ENCODE results near the gene CR1.
"Not testable (repeated sequence)": the region's sequence is repeated elsewhere in the genome, so short reads cannot be mapped to it uniquely, and the experiment has no call there.

The CR1 gene

GRCh38 chr1:207504438-207504837 lies 8.5 kb downstream of the CR1 start:
- no peak for DNase-seq (ENCODE audit: low spot score)

GRCh38 chr1:207510444-207510843 lies 14.5 kb downstream of the CR1 start:
- no peak for DNase-seq (ENCODE audit: low spot score)

GRCh38 chr1:207514890-207515289 lies 18.9 kb downstream of the CR1 start:
- no peak for DNase-seq (ENCODE audit: low spot score)

GRCh38 chr1:207516729-207517128 lies 20.8 kb downstream of the CR1 start:
- DNase-seq (ENCODE audit: low spot score) = no peak

GRCh38 chr1:207518608-207519236 lies 22.8 kb downstream of the CR1 start:
- DNase-seq (ENCODE audit: low spot score) = no peak

GRCh38 chr1:207519505-207520399 lies 23.8 kb downstream of the CR1 start:
- DNase-seq (ENCODE audit: low spot score) = no peak

GRCh38 chr1:207520400-207521345 lies 24.7 kb downstream of the CR1 start:
- not testable (repeated sequence) for DNase-seq (ENCODE audit: low spot score)

GRCh38 chr1:207525239-207525638 lies 29.3 kb downstream of the CR1 start:
- DNase-seq (ENCODE audit: low spot score) = not testable (repeated sequence)

- DNase-seq (ENCODE audit: low spot score) = not testable (repeated sequence)
These were observed 32.4 kb downstream of the CR1 start for GRCh38 chr1:207528401-207528800.

GRCh38 chr1:207536263-207536662 lies 40.3 kb downstream of the CR1 start:
- not testable (repeated sequence) for DNase-seq (ENCODE audit: low spot score)

GRCh38 chr1:207546677-207547357 lies 50.9 kb downstream of the CR1 start:
- DNase-seq (ENCODE audit: low spot score) = not testable (repeated sequence)

GRCh38 chr1:207554823-207555222 lies 58.9 kb downstream of the CR1 start:
- DNase-seq (ENCODE audit: low spot score) = not testable (repeated sequence)

GRCh38 chr1:207565546-207566468 lies 69.8 kb downstream of the CR1 start:
- DNase-seq (ENCODE audit: low spot score) = no peak

- DNase-seq (ENCODE audit: low spot score) = not testable (repeated sequence)
These were observed 76.0 kb downstream of the CR1 start for GRCh38 chr1:207571926-207572325.

- not testable (repeated sequence) for DNase-seq (ENCODE audit: low spot score)
These were observed 77.1 kb downstream of the CR1 start for GRCh38 chr1:207573074-207573473.

GRCh38 chr1:207575381-207575780 lies 79.4 kb downstream of the CR1 start:
- DNase-seq (ENCODE audit: low spot score) = not testable (repeated sequence)

GRCh38 chr1:207578796-207579435 lies 83.0 kb downstream of the CR1 start:
- DNase-seq (ENCODE audit: low spot score) = no peak

- peak; percentile 46 for DNase-seq (ENCODE audit: low spot score)
These were observed 83.5 kb downstream of the CR1 start for GRCh38 chr1:207579436-207579799.

GRCh38 chr1:207581496-207582153 lies 85.7 kb downstream of the CR1 start:
- no peak for DNase-seq (ENCODE audit: low spot score)
